H1 (cell line): Measurements from ENCODE around the gene TSPEAR. TPM values are rescaled to one million over a fixed set of nuclear protein-coding genes. Genes with fewer than 3 reads are reported as not detected.

Source experiments
- CTCF ChIA-PET: fragments of 300-600 bp; sonication (Branson Sonifier 250); formaldehyde crosslinking; loops from one replicate; lab custom pipeline; 2021; ENCODE audit not compliant: partially characterized antibody; lab: Charles Lee
- POLR2A ChIA-PET: fragments of 300-600 bp; sonication (Branson Sonifier 250); formaldehyde crosslinking; loops from one replicate; lab custom pipeline; 2021; ENCODE audit warnings: inconsistent platforms; ENCODE audit not compliant: partially characterized antibody; lab: Charles Lee
- DNase-seq, 2 experiments: peaks; one replicate each; pipeline versions ENCODE4 v3.0.0 to v3.0.0-alpha.2; 2010 to 2022; ENCODE audit warnings: low spot score in 2 of 2, low read depth in 1 of 2, mixed read lengths in 1 of 2
- FAIRE-seq: peaks from 2 replicates; lab custom pipeline; 2011; peaks lifted over from hg19 to GRCh38; lab: Jason Lieb, UNC
- H2AFZ ChIP-seq: 2 replicates; pipeline ENCODE4 v1.8.1; 2012; ENCODE audit warnings: low read length, inconsistent platforms
- H2AK5ac ChIP-seq: 2 replicates; pipeline ENCODE4 v1.6.1; 2013; ENCODE audit warnings: low read depth, low read length
- H2BK120ac ChIP-seq: replicated peaks from 2 replicates; pipeline ENCODE3; 2013; ENCODE audit warnings: low read depth, low read length, inconsistent platforms
- H2BK12ac ChIP-seq: 2 replicates; pipeline ENCODE4 v1.6.1; 2013; ENCODE audit warnings: low read depth, low read length
- H2BK15ac ChIP-seq: 2 replicates; pipeline ENCODE4 v1.6.1; 2013; ENCODE audit warnings: low read length
- H2BK20ac ChIP-seq: 2 replicates; pipeline ENCODE4 v1.6.1; 2013; ENCODE audit warnings: low read length
- H2BK5ac ChIP-seq: 2 replicates; pipeline ENCODE4 v1.6.1; 2013; ENCODE audit warnings: low read depth, low read length
- H3K14ac ChIP-seq: 2 replicates; pipeline ENCODE4 v1.6.1; 2013; ENCODE audit warnings: inconsistent platforms; ENCODE audit not compliant: insufficient read length
- H3K18ac ChIP-seq: 2 replicates; pipeline ENCODE4 v1.6.1; 2013; ENCODE audit warnings: low read length; ENCODE audit errors: extremely low read depth
- H3K23ac ChIP-seq: 2 replicates; pipeline ENCODE4 v1.6.1; 2013; ENCODE audit warnings: inconsistent platforms; ENCODE audit not compliant: insufficient read length
- H3K23me2 ChIP-seq: 2 replicates; pipeline ENCODE4 v1.6.1; 2013; ENCODE audit warnings: low read depth, low read length
- H3K27ac ChIP-seq: 2 replicates; pipeline ENCODE4 v1.6.1; 2011; ENCODE audit warnings: low read depth, low read length, inconsistent platforms
- H3K27me3 ChIP-seq, 4 experiments: replicated peaks in 1 of 4; 1 replicate in 1 of 4; 2 replicates in 3 of 4; pipeline versions ENCODE4 v1.6.1 to v1.8.1; 2011 to 2013; ENCODE audit warnings: low read length in 3 of 4, mild to moderate bottlenecking in 3 of 4, inconsistent platforms in 2 of 4, mixed read lengths in 2 of 4, moderate library complexity in 1 of 4; ENCODE audit not compliant: control insufficient read depth in 3 of 4, insufficient read depth in 3 of 4; ENCODE audit errors: extremely low read depth in 1 of 4
- H3K36me3 ChIP-seq, 4 experiments: 2 replicates each; pipeline versions ENCODE4 v1.6.1 to v1.8.1; 2011 to 2013; ENCODE audit warnings: mild to moderate bottlenecking in 4 of 4, low read length in 3 of 4, moderate library complexity in 2 of 4, control low read depth in 1 of 4, inconsistent platforms in 1 of 4; ENCODE audit not compliant: insufficient read depth in 4 of 4, control insufficient read depth in 2 of 4
- H3K4ac ChIP-seq: replicated peaks from 2 replicates; pipeline ENCODE3; 2013; ENCODE audit warnings: low read length, low read depth, mixed read lengths, inconsistent platforms; ENCODE audit not compliant: insufficient read length
- H3K4me1 ChIP-seq, 4 experiments: replicated peaks in 1 of 4; 1 replicate in 1 of 4; 2 replicates in 3 of 4; pipeline versions ENCODE4 v1.6.1 to v1.8.1; 2011 to 2013; ENCODE audit warnings: low read length in 3 of 4, inconsistent platforms in 2 of 4, mixed read lengths in 1 of 4; ENCODE audit not compliant: insufficient read depth in 4 of 4, control insufficient read depth in 3 of 4
- H3K4me2 ChIP-seq, 2 experiments: 2 replicates each; pipeline versions ENCODE4 v1.6.1 to v1.8.1; 2011 to 2013; ENCODE audit warnings: low read depth in 2 of 2, low read length in 2 of 2, control low read depth in 1 of 2, inconsistent platforms in 1 of 2, mild to moderate bottlenecking in 1 of 2; ENCODE audit not compliant: insufficient read depth in 1 of 2
- H3K4me3 ChIP-seq, 4 experiments: fragments of 200-600, 300-600 bp in 1 of 4; sonication (generic), shearing (Covaris generic), sonication (Bioruptor Twin) in 1 of 4; 2 replicates each; pipeline versions ENCODE4 v1.5.1 to v1.8.1; 2011 to 2016; ENCODE audit warnings: low read length in 4 of 4, low read depth in 3 of 4, control low read depth in 2 of 4, inconsistent platforms in 2 of 4, mild to moderate bottlenecking in 2 of 4, mixed read lengths in 1 of 4, moderate library complexity in 1 of 4; ENCODE audit not compliant: insufficient read depth in 2 of 4; ENCODE audit errors: extremely low read depth in 1 of 4
- H3K56ac ChIP-seq: replicated peaks from 2 replicates; pipeline ENCODE3; 2013; ENCODE audit warnings: low read depth, mild to moderate bottlenecking, mixed read lengths, low read length, inconsistent platforms; ENCODE audit not compliant: insufficient read length
- H3K79me1 ChIP-seq: 2 replicates; pipeline ENCODE4 v1.6.1; 2013; ENCODE audit warnings: low read depth, low read length, control low read depth
- H3K79me2 ChIP-seq, 2 experiments: 2 replicates each; pipeline versions ENCODE4 v1.6.1 to v1.8.1; 2012 to 2013; ENCODE audit warnings: low read length in 2 of 2, mild to moderate bottlenecking in 2 of 2, inconsistent platforms in 1 of 2; ENCODE audit not compliant: insufficient read depth in 2 of 2, control insufficient read depth in 1 of 2
- H3K9ac ChIP-seq, 4 experiments: replicated peaks in 1 of 4; 1 replicate in 1 of 4; 2 replicates in 3 of 4; pipeline versions ENCODE4 v1.6.1 to v1.8.1; 2011 to 2013; ENCODE audit warnings: low read depth in 3 of 4, low read length in 3 of 4, control low read depth in 2 of 4, mild to moderate bottlenecking in 2 of 4, moderate library complexity in 2 of 4, inconsistent platforms in 1 of 4; ENCODE audit errors: extremely low read depth in 1 of 4
- H3K9me3 ChIP-seq, 2 experiments: 2 replicates each; pipeline versions ENCODE4 v1.6.1 to v1.8.1; 2012 to 2013; ENCODE audit warnings: mild to moderate bottlenecking in 2 of 2, moderate library complexity in 2 of 2, control low read depth in 1 of 2, inconsistent platforms in 1 of 2, low read depth in 1 of 2, low read length in 1 of 2, mixed read lengths in 1 of 2; ENCODE audit not compliant: insufficient read depth in 2 of 2
- H4K20me1 ChIP-seq, 2 experiments: replicated peaks in 1 of 2; 2 replicates each; pipeline versions ENCODE3 to v1.8.1; 2011 to 2013; ENCODE audit warnings: inconsistent platforms in 2 of 2, low read length in 2 of 2, mild to moderate bottlenecking in 1 of 2; ENCODE audit not compliant: insufficient read depth in 2 of 2, control insufficient read depth in 1 of 2
- H4K5ac ChIP-seq: 2 replicates; pipeline ENCODE4 v1.6.1; 2013; ENCODE audit warnings: low read length, low read depth, mixed read lengths, inconsistent platforms; ENCODE audit not compliant: insufficient read length
- H4K8ac ChIP-seq: 2 replicates; pipeline ENCODE4 v1.8.0; 2013; ENCODE audit warnings: mild to moderate bottlenecking, moderate library complexity, low read length, inconsistent platforms; ENCODE audit not compliant: insufficient read depth; ENCODE audit errors: extremely low read depth
- H4K91ac ChIP-seq: replicated peaks from 2 replicates; pipeline ENCODE3; 2013; ENCODE audit warnings: low read length, mixed read lengths, inconsistent platforms; ENCODE audit not compliant: insufficient read length
- CHD2 ChIP-seq: IDR thresholded peaks from 2 replicates; pipeline ENCODE4 v1.6.1; 2012; ENCODE audit warnings: low read length, improper control_type of control experiment
- CREB1 ChIP-seq: IDR thresholded peaks from 2 replicates; pipeline ENCODE4 v1.6.1; 2012; ENCODE audit warnings: inconsistent platforms
- GTF2F1 ChIP-seq: IDR thresholded peaks from 2 replicates; pipeline ENCODE4 v1.6.1; 2012; ENCODE audit warnings: low read depth, low read length, improper control_type of control experiment, borderline replicate concordance
- HDAC2 ChIP-seq, 2 experiments: fragments of 300-600 bp in 1 of 2; sonication (generic) in 1 of 2; IDR thresholded peaks; 2 replicates each; pipeline ENCODE4 v1.6.1; 2011 to 2012; ENCODE audit warnings: low read depth in 2 of 2, low read length in 2 of 2, mild to moderate bottlenecking in 2 of 2, moderate library complexity in 2 of 2, borderline replicate concordance in 1 of 2, inconsistent platforms in 1 of 2
- JUN ChIP-seq: IDR thresholded peaks from 2 replicates; pipeline ENCODE4 v1.6.1; 2011; ENCODE audit warnings: low read depth, mild to moderate bottlenecking, improper control_type of control experiment, low read length
- NANOG ChIP-seq: IDR thresholded peaks from 2 replicates; pipeline ENCODE4 v1.6.1; 2011; ENCODE audit warnings: low read length, low read depth, mild to moderate bottlenecking, inconsistent platforms; ENCODE audit not compliant: insufficient read depth, poor library complexity, severe bottlenecking
- RBBP5 ChIP-seq: IDR thresholded peaks from 2 replicates; pipeline ENCODE4 v1.7.1; 2012; ENCODE audit warnings: low read depth, mild to moderate bottlenecking, inconsistent platforms, low read length, moderate library complexity, borderline replicate concordance
- SIX5 ChIP-seq: IDR thresholded peaks from 2 replicates; pipeline ENCODE4 v1.6.1; 2011; ENCODE audit warnings: mild to moderate bottlenecking, low read depth, low read length
- SP1 ChIP-seq: IDR thresholded peaks from 2 replicates; pipeline ENCODE4 v1.6.1; 2011; ENCODE audit warnings: low read depth, low read length
- TEAD4 ChIP-seq: IDR thresholded peaks from 2 replicates; pipeline ENCODE4 v1.6.1; 2012; ENCODE audit warnings: low read depth, low read length, inconsistent platforms, mixed read lengths
- WGBS, 2 experiments: shearing (Covaris generic) in 1 of 2; methylation state at CpG; one replicate each; pipeline versions ENCODE4 v1.1.6 to v1.1.7; 2013 to 2015; ENCODE audit warnings: low lambda C conversion rate in 2 of 2, mixed read lengths in 2 of 2, inconsistent platforms in 1 of 2, low coverage in 1 of 2, missing lambda C conversion rate in 1 of 2; ENCODE audit not compliant: insufficient replicate concordance in 2 of 2, insufficient coverage in 1 of 2, insufficient read length in 1 of 2; ENCODE audit errors: extremely low coverage in 1 of 2, missing lambda C conversion rate in 1 of 2; 5-methylcytosine and 5-hydroxymethylcytosine counted together
- polyA plus RNA-seq, 7 experiments: library from polyadenylated mRNA; depleted of rRNA in 3 of 7; stranded (reverse) in 5 of 7; unstranded in 2 of 7; fragments of >200 nt in 5 of 7; fragments of 200-250 nt in 2 of 7; gene quantifications; 1 replicate in 5 of 7; 2 replicates in 1 of 7; 4 replicates in 1 of 7; pipeline versions ENCODE4 v1.2.1 to v1.2.3, GENCODE V29; 2011 to 2013; ENCODE audit warnings: missing spikeins in 2 of 7, mixed read lengths in 2 of 7
- total RNA-seq: library from RNA; stranded (reverse); fragmentation: NEBNext Ultra II Directional; extraction: Animal tissue kit (Norgen Biotek cat#: 25700); gene quantifications from 2 replicates; pipeline ENCODE4 v1.2.1, GENCODE V29; 2021

TSPEAR gene
- total and polyA plus RNA-seq, 2 of the 8 experiments (the other 6 are each of a cell fraction or from before 2014, with no cell fraction given), result 0.58 to 0.89 TPM

- H4K8ac ChIP-seq, result no peak overlapping the region
- CTCF ChIA-PET, result no interaction called here
- H4K5ac ChIP-seq, result no peak overlapping the region
Observed at GRCh38 chr21:44643741-44644310, 67.5 kb downstream of the TSPEAR start.

More at GRCh38 chr21:44643741-44644310, 67.5 kb downstream of the TSPEAR start:
- Histone ChIP-seq H3K27ac (no peak overlapping the region), H3K4ac (no peak overlapping the region), H2AK5ac (no peak overlapping the region), H3K18ac (no peak overlapping the region), H3K56ac (no peak overlapping the region), H3K79me2 (no peaks in the 10 kb centered on the region), H3K23ac (no peak overlapping the region), H3K23me2 (no peaks in the 10 kb centered on the region; the same call in 1 of the 2 replicates), H4K91ac (no peak overlapping the region), H3K4me2 (no peak overlapping the region), H2AFZ (no peak overlapping the region)
- 75% methylated on average over 14 of the region's 14 CpGs; no CpG with 5 or more reads in 1 of the 2 experiments for WGBS, 2 experiments
- no peak for DNase-seq
- TF ChIP-seq GTF2F1 (no peak), CREB1 (no peak), JUN (no peak), NANOG (no peak), HDAC2 (IDR thresholded peaks at IDR 0.05; ENCODE audit: borderline replicate concordance in 1 of 2, low read depth in 2 of 2, low read length in 2 of 2) (no peak), SIX5 (no peak), TEAD4 (no peak), CHD2 (no peak), SP1 (no peak), RBBP5 (no peak)
- TF ChIP-seq, all 59 proteins: peak for 0
- no peak overlapping the region for H3K14ac ChIP-seq
- no peak overlapping the region for H2BK120ac ChIP-seq
- no peak overlapping the region for H3K9ac ChIP-seq
- FAIRE-seq, result no peak
- no peaks in the 10 kb centered on the region for H3K36me3 ChIP-seq
- peaks cover 3 to 8% of the 10 kb centered on the region in 2 experiments; a peak in 3 of 4 replicates for H3K9me3 ChIP-seq
- H2BK5ac ChIP-seq, result no peak overlapping the region
- H4K20me1 ChIP-seq, result no peaks in the 10 kb centered on the region
- POLR2A ChIA-PET, result no interaction called here
- no peak overlapping the region for H2BK12ac ChIP-seq
- no peak overlapping the region for H2BK15ac ChIP-seq
- no peaks in the 10 kb centered on the region; the same call in 1 of the 2 replicates for H3K79me1 ChIP-seq
- no peak overlapping the region for H3K4me3 ChIP-seq
- H3K27me3 ChIP-seq, result no peaks in the 10 kb centered on the region
- H3K4me1 ChIP-seq, result peaks cover 0 to 14% (median 4%) of the 10 kb centered on the region in 4 experiments; a peak in 3 of 7 replicates
- no peak overlapping the region for H2BK20ac ChIP-seq
